Transverse colon (tissue), 4 donors: ENCODE measurements around the gene INSYN2B. TPM values are rescaled to one million over a fixed set of nuclear protein-coding genes. Genes with fewer than 3 reads are reported as not detected.

ENCODE experiments used
- DNase-seq: peaks from one replicate; pipeline ENCODE4 v3.0.0-alpha.2; 2019
- H3K27ac ChIP-seq, 4 donors: fragments of 200-600 bp; sonication (generic); 2 replicates each; pipeline ENCODE4 v1.5.1; 2016 to 2018; ENCODE audit warnings: inconsistent platforms in 4 of 4
- H3K27me3 ChIP-seq: fragments of 200-600 bp; sonication (generic); 2 replicates; pipeline ENCODE4 v1.5.1; 2017; ENCODE audit warnings: inconsistent platforms
- H3K36me3 ChIP-seq, 4 donors: fragments of 200-600 bp; sonication (generic); 2 replicates each; pipeline ENCODE4 v1.5.1; 2017 to 2019; ENCODE audit warnings: inconsistent platforms in 4 of 4
- H3K4me1 ChIP-seq, 4 donors: fragments of 200-600 bp; sonication (generic); 2 replicates each; pipeline ENCODE4 v1.5.1; 2017 to 2020; ENCODE audit warnings: inconsistent platforms in 4 of 4
- H3K4me3 ChIP-seq, 4 donors: fragments of 200-600 bp; sonication (generic); 1 replicate in 1 of 4; 2 replicates in 3 of 4; pipeline versions ENCODE4 v1.5.1 to v1.6.1; 2017 to 2019; ENCODE audit warnings: inconsistent platforms in 4 of 4
- H3K9me3 ChIP-seq, 2 donors: fragments of 200-600 bp; sonication (generic); 2 replicates each; pipeline ENCODE4 v1.5.1; 2017 to 2019; ENCODE audit warnings: inconsistent platforms in 2 of 2
- CTCF ChIP-seq, 5 experiments: fragments of 200-600 bp in 3 of 5; fragments of 450-650 bp in 2 of 5; sonication (generic) in 3 of 5; IDR thresholded peaks; 1 replicate in 2 of 5; 2 replicates in 3 of 5; pipeline ENCODE4 v1.5.1; 2016 to 2017; ENCODE audit warnings: antibody characterized with exemption in 5 of 5, inconsistent platforms in 3 of 5, mild to moderate bottlenecking in 2 of 5, moderate library complexity in 1 of 5
- EP300 ChIP-seq: sonication (generic); formaldehyde crosslinking; IDR thresholded peaks from one replicate; pipeline ENCODE4 v1.6.1; 2017; ENCODE audit warnings: antibody characterized with exemption, low read depth
- POLR2A ChIP-seq: fragments of 450-650 bp; IDR thresholded peaks from one replicate; pipeline ENCODE4 v1.6.1; 2016; ENCODE audit warnings: antibody characterized with exemption, mild to moderate bottlenecking, moderate library complexity
- POLR2AphosphoS5 ChIP-seq, 3 donors: sonication (generic); formaldehyde crosslinking; IDR thresholded peaks; one replicate each; pipeline ENCODE4 v1.6.1; 2016; ENCODE audit warnings: antibody characterized with exemption in 3 of 3
- WGBS, 2 donors: methylation state at CpG; one replicate each; pipeline ENCODE4 v1.1.5; 2018; ENCODE audit warnings: low coverage in 1 of 2; 5-methylcytosine and 5-hydroxymethylcytosine counted together
- in situ Hi-C, 4 donors: fragments of 200-750 bp; cut with MboI; loops; one replicate each; pipeline versions ENCODE4 v1.15.0 to v1.15.1; 2017; ENCODE audit warnings: low sequenced_read_pairs in 3 of 4, low pct_ligation_motif_present in 1 of 4, low pct_unique_long_range_greater_than_20kb in 1 of 4
- intact Hi-C: fragments of 100-400 bp; cut with DNase I; formaldehyde crosslinking; loops from one replicate; pipeline ENCODE4 v1.15.1; 2023; ENCODE audit warnings: low total_unique reads
- total RNA-seq, 4 donors: library from RNA; depleted of rRNA; stranded (reverse); fragments of >200 nt; gene quantifications; one replicate each; pipeline ENCODE4 v1.1.0, GENCODE V29; 2016

INSYN2B gene
- total RNA-seq, 4 donors from 2014 or later, result not detected

GRCh38 chr5:169997798-169998197 is 17.5 kb upstream of the INSYN2B start:
- Histone ChIP-seq H3K4me1 (no peaks in the 10 kb centered on the region), H3K27me3 (no peaks in the 10 kb centered on the region), H3K27ac (no peak overlapping the region), H3K4me3 (no peak overlapping the region), H3K9me3 (no peaks in the 10 kb centered on the region), H3K36me3 (no peaks in the 10 kb centered on the region)
- TF ChIP-seq CTCF (IDR thresholded peaks at IDR 0.05), result no peak
- no peak for TF ChIP-seq POLR2AphosphoS5 (IDR thresholded peaks at IDR 0.05)
- TF ChIP-seq EP300, result no peak
- TF ChIP-seq POLR2A, result no peak
- in situ Hi-C loops (no loop called here), intact Hi-C loops (no loop called here)
- WGBS, 2 donors, result 85% methylated on average over 2 to 3 of the region's 3 CpGs
- DNase-seq, result no peak

- DNase-seq, result no peak
- Histone ChIP-seq H3K27ac (no peak overlapping the region), H3K27me3 (no peaks in the 10 kb centered on the region), H3K36me3 (no peaks in the 10 kb centered on the region), H3K4me3 (no peak overlapping the region), H3K4me1 (no peaks in the 10 kb centered on the region), H3K9me3 (no peaks in the 10 kb centered on the region)
- 39 to 48% methylated on average over 2 of the region's 2 CpGs for WGBS, 2 donors
- in situ Hi-C loops, result no loop called here
- intact Hi-C loops, result no loop called here
- TF ChIP-seq CTCF (IDR thresholded peaks at IDR 0.05) (no peak), POLR2A (no peak)
Measured at GRCh38 chr5:169993485-169993790, 13.1 kb upstream of the INSYN2B start.

GRCh38 chr5:169992789-169993484 is 12.6 kb upstream of the INSYN2B start:
- 91% methylated on average over 2 of the region's 2 CpGs; no CpG with 5 or more reads in 1 of the 2 donors for WGBS, 2 donors
- no peak for TF ChIP-seq POLR2AphosphoS5 (IDR thresholded peaks at IDR 0.05)
- no peak for TF ChIP-seq EP300
- TF ChIP-seq CTCF (IDR thresholded peaks at IDR 0.05), result no peak
- TF ChIP-seq POLR2A, result no peak
- Histone ChIP-seq H3K27ac (no peak overlapping the region), H3K9me3 (no peaks in the 10 kb centered on the region), H3K4me3 (no peak overlapping the region), H3K36me3 (no peaks in the 10 kb centered on the region), H3K4me1 (no peaks in the 10 kb centered on the region), H3K27me3 (no peaks in the 10 kb centered on the region)
- DNase-seq, result no peak
- intact Hi-C loops, result no loop called here
- in situ Hi-C loops, result no loop called here

GRCh38 chr5:169991115-169991869 is 11.0 kb upstream of the INSYN2B start:
- Histone ChIP-seq H3K27me3 (no peaks in the 10 kb centered on the region), H3K36me3 (no peaks in the 10 kb centered on the region), H3K4me1 (no peaks in the 10 kb centered on the region), H3K9me3 (no peaks in the 10 kb centered on the region), H3K4me3 (no peak overlapping the region), H3K27ac (no peak overlapping the region)
- no peak for DNase-seq
- in situ Hi-C loops, result no loop called here
- TF ChIP-seq POLR2A (no peak), CTCF (IDR thresholded peaks at IDR 0.05) (no peak)
- WGBS, 2 donors, result 91% methylated on average over 8 of the region's 8 CpGs; no CpG with 5 or more reads in 1 of the 2 donors
- intact Hi-C loops, result no loop called here
